GM18907 (cell line): Measurements from ENCODE around the gene ZNF516.

Source experiments
- ATAC-seq: cut with Tn5 transposase; IDR thresholded peaks from one replicate; pipeline ENCODE4 v1.9.1; 2021; ENCODE audit warnings: mild to moderate bottlenecking, moderate library complexity; ENCODE audit not compliant: unreplicated experiment

The ZNF516 gene

GRCh38 chr18:76443519-76444445, 51.3 kb downstream of the ZNF516 start:
- no peak for ATAC-seq

- no peak for ATAC-seq
Measured at GRCh38 chr18:76442413-76443171, 52.5 kb downstream of the ZNF516 start.

GRCh38 chr18:76441668-76442412, 53.2 kb downstream of the ZNF516 start:
- ATAC-seq: no peak

GRCh38 chr18:76441002-76441667, 53.9 kb downstream of the ZNF516 start:
- no peak for ATAC-seq

- ATAC-seq: no peak
Measured at GRCh38 chr18:76437910-76438309, 57.1 kb downstream of the ZNF516 start.

- ATAC-seq: no peak
Measured at GRCh38 chr18:76437011-76437410, 58.0 kb downstream of the ZNF516 start.

- no peak for ATAC-seq
Measured at GRCh38 chr18:76436342-76436741, 58.7 kb downstream of the ZNF516 start.

GRCh38 chr18:76435316-76435989, 59.6 kb downstream of the ZNF516 start:
- no peak for ATAC-seq

- ATAC-seq: no peak
Measured at GRCh38 chr18:76434452-76434851, 60.6 kb downstream of the ZNF516 start.

GRCh38 chr18:76433788-76434187, 61.3 kb downstream of the ZNF516 start:
- no peak for ATAC-seq

- ATAC-seq: no peak
Measured at GRCh38 chr18:76432970-76433767, 61.9 kb downstream of the ZNF516 start.

- ATAC-seq: no peak
Measured at GRCh38 chr18:76432274-76432755, 62.7 kb downstream of the ZNF516 start.

- no peak for ATAC-seq
Measured at GRCh38 chr18:76431437-76432273, 63.4 kb downstream of the ZNF516 start.

- ATAC-seq: no peak
Measured at GRCh38 chr18:76430636-76431035, 64.4 kb downstream of the ZNF516 start.

- no peak for ATAC-seq
Measured at GRCh38 chr18:76429262-76430126, 65.5 kb downstream of the ZNF516 start.

- ATAC-seq: no peak
Measured at GRCh38 chr18:76428396-76429261, 66.4 kb downstream of the ZNF516 start.
